ENCODE data around the gene MMP27.

Gene MMP27

DNA sequence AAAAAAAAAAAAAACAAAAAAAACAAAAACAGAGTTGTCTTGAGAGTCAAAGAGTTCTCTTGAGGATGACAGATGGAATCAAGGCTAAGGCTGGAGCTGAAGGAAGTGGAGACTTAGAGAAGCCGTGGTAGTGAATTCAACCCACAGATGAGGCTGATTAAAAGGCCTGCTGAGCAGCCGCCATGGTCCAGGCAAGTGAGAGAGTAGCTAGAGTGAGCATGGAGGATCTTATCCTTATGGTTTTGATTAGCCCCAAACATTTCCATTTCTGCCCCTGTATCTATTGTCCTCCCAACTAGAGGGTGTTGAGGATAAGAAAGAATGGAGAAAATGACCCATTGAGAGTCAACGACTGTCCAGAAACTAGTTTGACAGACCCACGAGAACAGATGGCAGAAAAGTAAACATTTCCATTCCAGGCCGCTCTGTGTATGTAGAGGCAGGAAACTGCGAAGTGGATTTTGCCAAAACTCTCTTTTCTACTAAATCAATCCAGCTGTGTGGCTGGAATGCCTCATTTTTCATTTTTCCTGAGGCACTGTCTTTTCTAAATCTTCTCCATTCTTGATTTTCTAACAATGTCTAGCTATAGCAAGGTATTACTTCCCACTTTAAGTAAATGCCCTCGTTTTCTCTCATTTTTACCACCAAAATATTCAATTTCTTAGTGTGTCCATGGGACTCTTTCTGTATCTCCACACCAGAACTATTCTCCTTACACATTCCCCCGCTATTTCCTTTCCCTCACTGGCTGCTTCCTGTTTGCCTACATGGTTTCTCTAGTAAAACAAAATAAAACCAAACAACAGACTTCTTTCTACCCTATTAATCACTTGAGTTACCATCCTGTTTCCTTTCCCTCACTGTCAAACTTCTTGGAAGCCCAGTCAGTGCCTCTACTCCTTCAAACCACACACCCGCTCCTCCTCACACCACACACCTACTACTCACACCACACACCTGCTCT, 24.6 kb upstream of the MMP27 start:
- no peak overlapping the region for H3K4me3 ChIP-seq (ENCODE audit: low read length)
- no peak for DNase-seq (ENCODE audit: low read depth)
- no peak for TF ChIP-seq CTCF (conservative IDR thresholded peaks at IDR 0.05; ENCODE audit: low read depth, low read length)

- no peak for TF ChIP-seq CTCF (conservative IDR thresholded peaks at IDR 0.05; ENCODE audit: low read depth, low read length)
- no peak overlapping the region for H3K4me3 ChIP-seq (ENCODE audit: low read length)
- peak; percentile 33 for DNase-seq (ENCODE audit: low read depth)
Measured at GRCh38 chr11:102727890-102728289, 22.3 kb upstream of the MMP27 start.

DNA sequence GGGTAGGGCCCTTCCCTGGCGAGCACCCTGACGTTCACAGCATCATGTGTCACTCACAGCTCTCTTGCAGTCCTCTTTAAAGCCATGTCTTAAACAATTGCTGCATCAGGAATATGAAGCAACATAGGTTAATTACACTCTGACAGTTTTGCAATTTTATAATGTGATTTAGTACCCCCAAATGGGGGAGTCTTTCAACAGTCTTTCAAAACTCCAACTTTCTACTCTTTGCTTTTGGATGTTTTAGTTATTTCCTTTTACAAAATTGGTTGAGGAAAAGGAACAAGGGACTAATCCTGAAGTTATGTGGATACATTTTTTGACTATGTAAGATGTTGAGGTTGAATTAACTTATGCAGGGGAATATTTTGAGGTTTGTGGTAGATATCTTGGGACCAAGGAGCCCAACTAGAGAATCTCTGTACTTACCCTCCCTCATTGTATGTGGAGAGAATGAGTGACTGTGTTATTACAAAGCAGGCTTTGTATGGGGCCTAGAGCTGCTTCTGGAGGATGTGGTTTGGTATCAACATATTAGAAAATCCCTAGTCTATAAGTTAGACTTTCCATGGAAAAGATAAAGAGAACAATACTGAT, 19.4 kb upstream of the MMP27 start, which contains the start of gene MMP8:
Gene MMP8, minus strand, starts transcription at position 51 of the 597 bp plus-strand sequence. CDS start 99 bp downstream, outside the sequence.
- H3K4me3 ChIP-seq (ENCODE audit: low read length) = no peak within 1 kb of the TSS
- no peak for TF ChIP-seq CTCF (conservative IDR thresholded peaks at IDR 0.05; ENCODE audit: low read depth, low read length)
- DNase-seq (ENCODE audit: low read depth) = no peak

- no peak overlapping the region for H3K4me3 ChIP-seq (ENCODE audit: low read length)
- DNase-seq (ENCODE audit: low read depth) = no peak
- TF ChIP-seq CTCF (conservative IDR thresholded peaks at IDR 0.05; ENCODE audit: low read depth, low read length) = no peak
Measured at GRCh38 chr11:102722821-102723220, 17.3 kb upstream of the MMP27 start.

DNA sequence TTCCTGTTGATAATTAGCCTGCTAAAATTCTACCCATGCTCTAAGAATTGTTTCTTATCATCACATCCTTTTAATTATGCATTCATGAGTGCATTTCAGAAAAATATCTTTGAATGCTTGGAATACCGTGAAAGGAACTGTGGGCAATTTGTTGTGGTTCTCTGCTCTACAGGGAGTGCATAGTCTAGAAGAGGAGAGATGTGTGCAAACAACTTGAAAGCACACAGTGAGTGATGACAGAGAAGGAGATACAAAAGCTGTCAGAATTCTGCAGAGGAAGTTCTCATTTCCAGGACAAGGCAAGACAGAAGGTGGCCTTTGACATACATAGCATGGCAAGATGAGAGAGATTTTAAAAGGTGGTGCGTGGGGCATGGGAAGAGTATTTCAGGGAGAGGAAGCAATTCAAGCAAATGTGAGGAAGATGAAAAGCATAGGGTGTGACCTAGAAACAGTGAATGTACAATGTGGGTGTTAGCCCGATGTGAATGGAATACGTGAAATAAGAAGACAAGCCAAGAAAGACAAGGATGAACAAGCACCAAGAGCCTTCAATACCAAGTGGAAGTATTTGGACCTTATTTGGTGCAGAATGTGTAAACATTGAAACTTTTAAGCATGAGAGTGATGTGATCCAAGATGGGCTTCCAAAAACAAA, 14.2 kb upstream of the MMP27 start:
- TF ChIP-seq CTCF (conservative IDR thresholded peaks at IDR 0.05; ENCODE audit: low read depth, low read length) = no peak
- no peak overlapping the region for H3K4me3 ChIP-seq (ENCODE audit: low read length)
- DNase-seq (ENCODE audit: low read depth) = no peak

DNA sequence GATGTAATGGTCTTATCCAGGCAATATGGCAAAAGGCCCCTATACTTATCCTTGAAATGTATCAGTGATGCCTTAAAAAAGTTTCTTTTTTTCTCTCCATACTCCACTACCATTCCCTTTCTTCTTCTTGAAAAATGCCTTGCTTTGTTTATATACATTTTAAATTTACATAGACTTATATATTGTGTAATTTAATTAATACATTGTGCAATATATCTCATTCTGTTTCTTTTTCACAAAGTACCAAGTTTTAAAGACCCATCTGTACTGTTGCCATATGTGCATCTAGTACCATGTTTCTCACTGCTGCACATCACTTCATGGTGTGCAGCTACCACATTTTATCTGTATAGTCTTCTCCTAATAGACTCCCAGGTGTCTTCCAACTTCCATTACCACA, 11.7 kb upstream of the MMP27 start:
- H3K4me3 ChIP-seq (ENCODE audit: low read length) = no peak overlapping the region
- DNase-seq (ENCODE audit: low read depth) = no peak

More for the DNA sequence above, 11.7 kb upstream of the MMP27 start:
- TF ChIP-seq CTCF (conservative IDR thresholded peaks at IDR 0.05; ENCODE audit: low read depth, low read length) = no peak
